HG02840 (cell line): ENCODE results near the gene HAUS6.
"Not testable (repeated sequence)": the region's sequence is repeated elsewhere in the genome, so short reads cannot be mapped to it uniquely, and the experiment has no call there.

ENCODE experiments used
- ATAC-seq: cut with Tn5 transposase; IDR thresholded peaks from one replicate; pipeline ENCODE4 v1.9.1; 2021; ENCODE audit warnings: mild to moderate bottlenecking, moderate library complexity, moderate number of reproducible peaks; ENCODE audit not compliant: unreplicated experiment, low FRiP score

Gene HAUS6

DNA sequence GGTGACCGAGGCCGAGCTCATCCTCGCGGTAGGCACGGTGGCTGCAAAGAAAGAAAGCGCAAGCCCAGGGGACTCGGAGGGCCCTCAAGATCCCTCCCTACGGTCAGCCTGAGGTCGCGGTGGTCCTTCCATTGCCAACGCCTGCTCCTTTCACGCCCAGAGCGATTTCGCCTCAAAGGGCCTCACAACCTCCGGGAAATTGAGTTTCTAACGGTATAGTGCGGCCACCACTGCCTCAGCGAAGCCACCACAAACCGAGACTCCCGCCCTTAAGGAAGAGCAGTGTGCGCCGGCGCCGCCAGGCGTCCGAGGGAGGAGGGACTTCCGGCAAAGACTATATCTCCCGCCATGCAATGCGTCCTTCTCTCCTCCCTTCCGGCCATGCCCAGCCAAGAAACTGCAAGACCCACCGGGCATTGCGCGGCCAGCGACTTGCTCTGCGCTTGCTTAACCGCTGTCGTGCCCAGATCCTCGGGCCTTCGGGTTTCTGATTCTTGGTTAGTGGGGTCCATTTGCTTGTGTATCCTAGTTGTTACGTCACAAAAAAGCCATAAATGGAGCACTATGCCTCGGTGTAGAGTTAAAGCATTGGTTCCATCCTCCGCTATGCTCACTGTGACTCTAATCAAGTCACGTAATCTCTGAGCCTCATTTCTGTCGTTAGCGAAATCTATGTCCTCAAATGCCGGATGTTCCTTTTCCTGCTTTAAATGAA lies at the start of gene HAUS6:
HAUS6 (minus strand) TSS at position 274 of the 715 bp plus-strand sequence; CDS start at position 21, 253 bp downstream.
- ATAC-seq = peak; percentile 100

DNA sequence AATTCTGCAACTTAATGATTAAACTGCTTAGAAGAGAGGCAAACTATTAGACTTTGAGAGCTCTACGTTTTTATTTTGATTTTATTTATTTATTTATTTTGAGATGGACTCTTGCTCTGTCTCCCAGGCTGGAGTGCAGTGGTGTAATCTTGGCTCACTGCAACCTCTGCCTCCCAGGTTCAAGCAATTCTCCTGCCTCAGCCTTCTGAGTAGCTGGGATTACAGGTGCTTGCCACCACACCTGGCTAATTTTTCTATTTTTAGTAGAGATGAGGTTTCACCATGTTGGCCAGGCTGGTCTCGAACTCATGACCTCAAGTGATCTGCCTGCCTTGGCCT lies 49.4 kb upstream of the HAUS6 start:
- not testable (repeated sequence) for ATAC-seq

GRCh38 chr9:19151425-19152159 lies 48.9 kb upstream of the HAUS6 start:
- ATAC-seq = no peak

DNA sequence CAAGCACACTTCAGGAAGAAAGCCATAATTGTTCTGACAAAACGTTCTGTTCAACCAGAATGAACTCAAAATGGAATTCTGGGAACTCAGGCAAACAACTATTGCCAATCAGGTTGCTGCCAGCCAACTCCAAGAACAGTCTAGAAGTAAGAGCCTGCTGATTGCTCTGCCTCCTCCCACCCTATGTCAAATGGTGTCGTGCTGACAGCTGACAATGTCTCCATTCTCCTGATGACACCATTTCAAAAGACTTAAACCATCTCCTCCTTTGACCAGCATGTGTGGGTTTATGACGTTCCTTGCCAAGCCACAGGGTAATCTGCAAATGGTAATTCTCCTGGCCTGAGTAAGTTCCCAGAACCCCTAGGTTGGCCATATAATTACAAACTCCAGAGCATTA lies 46.5 kb upstream of the HAUS6 start:
- ATAC-seq = no peak

GRCh38 chr9:19148187-19148586 lies 45.5 kb upstream of the HAUS6 start:
- no peak for ATAC-seq

DNA sequence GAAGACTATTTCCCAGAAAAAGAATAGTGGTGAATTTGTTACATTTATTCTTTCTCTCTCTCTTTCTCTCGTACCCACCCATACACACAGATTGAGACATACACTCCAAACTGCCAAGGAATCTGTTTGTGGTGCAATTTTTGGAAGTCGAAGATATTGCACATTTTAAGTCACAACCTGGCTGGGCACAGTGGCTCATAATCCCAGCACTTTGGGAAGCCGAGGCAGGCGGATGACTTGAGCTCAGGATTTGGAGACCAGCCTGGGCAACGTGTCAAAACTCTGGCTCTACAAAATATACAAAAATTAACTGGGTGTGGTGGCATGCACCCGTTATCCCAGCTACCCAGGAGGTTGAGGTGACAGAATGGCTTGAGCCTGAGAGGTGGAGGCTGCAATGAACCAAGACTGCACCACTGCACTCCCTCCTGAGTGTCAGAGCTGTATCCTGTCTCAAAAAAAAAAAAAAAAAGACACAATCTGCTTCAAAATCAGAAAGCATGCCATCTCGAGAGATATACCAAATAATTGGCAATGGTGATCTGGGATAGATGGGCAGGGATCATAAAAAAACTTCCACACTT lies 43.8 kb upstream of the HAUS6 start:
- no peak for ATAC-seq

DNA sequence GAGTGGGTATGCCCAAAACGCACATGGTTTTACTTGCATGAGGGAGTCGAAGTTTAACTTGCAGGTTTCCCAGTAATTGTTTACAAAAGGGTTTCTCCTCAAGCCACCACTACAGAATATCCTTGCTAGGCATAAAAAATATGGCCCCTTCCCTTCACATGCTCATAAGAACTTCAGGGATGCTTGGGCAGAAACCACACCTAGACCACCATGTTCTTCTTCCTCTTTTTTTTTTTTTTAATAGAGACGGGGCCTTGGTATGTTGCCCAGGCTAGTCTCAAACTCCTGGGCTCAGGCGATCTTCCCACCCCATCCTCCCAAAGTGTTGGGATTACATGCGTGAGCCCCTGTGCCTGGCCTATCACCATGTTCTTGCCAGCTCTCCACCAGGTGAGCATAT lies 43.2 kb upstream of the HAUS6 start:
- ATAC-seq = no peak

GRCh38 chr9:19140259-19140658 lies 37.6 kb upstream of the HAUS6 start:
- ATAC-seq = no peak

DNA sequence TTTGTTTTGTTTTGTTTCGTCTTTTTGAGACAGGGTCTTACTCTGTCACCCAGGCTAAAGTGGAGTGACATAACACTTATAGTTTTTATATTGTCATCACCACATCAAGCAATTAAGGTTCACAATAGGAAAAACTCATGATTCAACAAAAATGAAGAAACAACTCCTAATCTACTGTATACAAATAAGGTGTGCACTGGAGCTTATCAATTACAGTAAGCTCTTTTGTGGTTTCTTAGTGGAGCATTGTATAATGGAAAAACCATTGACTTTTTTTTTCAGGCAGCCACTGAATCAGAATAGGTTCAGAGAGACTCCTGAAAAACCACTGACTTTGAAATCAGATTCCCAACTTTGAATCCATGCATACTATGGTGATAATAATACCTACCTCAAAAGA lies 35.4 kb upstream of the HAUS6 start:
- ATAC-seq = no peak

GRCh38 chr9:19137282-19137681 lies 34.6 kb upstream of the HAUS6 start:
- ATAC-seq = no peak

GRCh38 chr9:19136129-19136528 lies 33.4 kb upstream of the HAUS6 start:
- ATAC-seq = no peak

DNA sequence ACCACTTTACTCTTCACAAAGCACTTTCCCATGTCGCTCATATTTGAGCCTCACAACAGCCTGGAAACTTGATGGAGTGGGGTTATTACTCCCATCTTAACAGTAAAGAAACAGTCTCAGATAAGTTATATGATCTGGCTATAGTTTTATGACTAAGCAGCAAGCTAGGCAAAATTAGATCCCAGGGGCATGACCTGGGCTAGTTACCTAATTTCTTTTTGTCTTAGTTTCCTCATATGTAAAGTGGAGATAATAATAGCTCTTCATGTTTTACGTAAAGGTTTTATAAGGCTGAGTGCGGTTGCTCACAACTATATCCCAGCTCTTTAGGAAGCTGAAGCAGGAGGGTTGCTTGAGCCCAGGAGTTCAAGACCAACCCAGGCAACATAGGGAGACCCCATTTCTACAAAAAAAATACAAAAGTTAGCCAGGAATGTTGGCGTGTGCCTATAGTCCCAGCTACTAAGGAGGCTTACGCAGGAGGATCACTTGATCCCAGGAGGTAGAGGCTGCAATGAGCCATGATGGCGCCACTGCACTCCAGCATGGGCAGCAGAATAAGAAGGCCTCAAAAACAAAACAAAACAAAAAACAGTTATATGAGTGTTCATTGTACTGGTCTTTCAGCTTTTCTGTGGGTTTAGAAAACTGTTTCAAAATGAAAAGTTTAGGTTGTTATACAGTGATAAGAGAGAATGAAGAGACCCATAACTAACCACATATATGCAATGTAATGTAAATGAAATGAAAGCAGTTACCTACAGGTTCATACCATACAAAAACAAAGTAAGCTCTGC lies 31.0 kb upstream of the HAUS6 start:
- ATAC-seq = no peak

- no peak for ATAC-seq
These were observed 27.7 kb upstream of the HAUS6 start for GRCh38 chr9:19130436-19130835.

DNA sequence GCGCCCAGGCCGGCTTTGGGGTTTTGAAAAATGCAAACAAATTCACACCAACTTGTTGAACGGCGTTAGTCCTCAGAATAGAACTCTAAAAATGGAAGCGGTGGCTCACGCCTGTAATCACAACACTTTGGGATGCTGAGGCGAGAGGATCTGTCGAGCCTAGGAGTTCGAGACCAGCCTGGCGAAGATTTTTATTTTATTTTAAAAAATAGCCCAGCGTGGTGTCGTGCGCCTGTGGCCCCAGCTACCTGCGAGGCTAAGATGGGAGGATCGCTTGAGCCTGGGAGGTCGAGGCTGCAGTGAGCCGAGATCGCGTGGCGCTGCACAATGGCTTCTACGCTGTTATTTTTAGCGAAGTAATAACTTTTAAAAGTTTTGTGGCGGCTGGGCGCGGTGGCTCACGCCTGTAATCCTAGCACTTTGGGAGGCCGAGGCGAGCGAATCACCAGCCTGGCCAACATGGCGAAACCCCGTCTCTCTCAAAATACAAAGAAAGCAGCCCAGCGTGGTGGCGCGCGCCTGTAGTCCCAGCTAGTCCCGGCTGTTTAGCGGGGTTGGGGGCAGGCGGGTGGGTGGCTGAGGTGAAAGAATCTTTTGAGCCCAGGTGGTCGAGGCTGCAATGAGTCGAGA lies 25.3 kb upstream of the HAUS6 start:
- ATAC-seq = peak; percentile 24

- no peak for ATAC-seq
These were observed 21.7 kb upstream of the HAUS6 start for GRCh38 chr9:19124430-19124793.

GRCh38 chr9:19122490-19123042 lies 19.9 kb upstream of the HAUS6 start:
- ATAC-seq = no peak

- ATAC-seq = no peak
These were observed 18.2 kb upstream of the HAUS6 start for GRCh38 chr9:19120877-19121276.

DNA sequence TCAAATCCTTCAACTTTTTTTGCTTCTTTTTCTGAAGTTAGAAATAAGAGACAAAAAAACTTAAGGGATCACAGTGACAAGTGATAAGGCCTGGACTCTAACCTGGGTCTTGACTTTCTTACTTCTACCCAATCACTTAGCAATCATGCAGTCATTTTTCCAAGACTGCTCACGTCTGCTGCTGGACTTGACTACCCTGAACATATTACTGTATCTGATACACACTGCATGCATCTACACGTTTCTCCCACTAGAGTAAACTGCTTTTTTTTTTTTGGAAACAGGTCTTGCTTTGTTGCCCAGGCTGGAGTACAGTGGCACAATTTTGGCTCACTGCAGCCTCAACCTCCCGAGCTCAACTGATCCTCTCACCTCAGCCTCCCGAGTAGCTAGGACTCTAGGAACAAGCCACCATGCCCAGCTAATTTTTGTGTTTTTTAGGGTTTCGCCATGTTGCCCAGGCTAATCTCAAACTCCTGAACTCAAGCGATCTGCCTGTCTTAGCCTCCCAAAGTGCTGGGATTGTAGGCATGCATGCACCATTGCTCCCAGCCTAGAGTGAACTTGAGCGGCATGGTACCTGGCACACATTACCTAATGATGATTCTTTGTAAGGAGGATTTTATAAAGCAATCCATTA lies 17.2 kb upstream of the HAUS6 start:
- no peak for ATAC-seq

GRCh38 chr9:19119246-19119645 lies 16.5 kb upstream of the HAUS6 start:
- ATAC-seq = no peak
